Endothelial cell (in vitro differentiated cells): ENCODE measurements around the gene ITCH. TPM values are rescaled to one million over a fixed set of nuclear protein-coding genes. Genes with fewer than 3 reads are reported as not detected.
"Not testable (repeated sequence)": the region's sequence is repeated elsewhere in the genome, so short reads cannot be mapped to it uniquely, and the experiment has no call there.

Experiments used
- DNase-seq: peaks from one replicate; pipeline ENCODE4 v3.0.0; 2021; ENCODE audit warnings: low spot score
- H3K27ac Mint-ChIP-seq: one replicate; pipeline ENCODE4 v1.8.0; 2021; ENCODE audit warnings: mixed read lengths, inconsistent platforms; ENCODE audit not compliant: unreplicated experiment
- H3K27me3 Mint-ChIP-seq: one replicate; pipeline ENCODE4 v1.8.0; 2021; ENCODE audit warnings: mild to moderate bottlenecking, moderate library complexity, mixed read lengths, inconsistent platforms; ENCODE audit not compliant: unreplicated experiment
- H3K36me3 Mint-ChIP-seq: one replicate; pipeline ENCODE4 v1.8.0; 2021; ENCODE audit warnings: mild to moderate bottlenecking, low read depth, mixed read lengths, inconsistent platforms; ENCODE audit not compliant: unreplicated experiment
- H3K4me1 Mint-ChIP-seq: one replicate; pipeline ENCODE4 v1.8.0; 2021; ENCODE audit warnings: mild to moderate bottlenecking, mixed read lengths, inconsistent platforms; ENCODE audit not compliant: unreplicated experiment
- H3K4me3 Mint-ChIP-seq: one replicate; pipeline ENCODE4 v1.8.0; 2021; ENCODE audit warnings: mild to moderate bottlenecking, mixed read lengths, inconsistent platforms; ENCODE audit not compliant: unreplicated experiment
- H3K9me3 Mint-ChIP-seq: one replicate; pipeline ENCODE4 v1.8.0; 2021; ENCODE audit warnings: mixed read lengths, inconsistent platforms; ENCODE audit not compliant: unreplicated experiment
- total RNA-seq: library from RNA; stranded (reverse); fragmentation: NEBNext Ultra II Directional; extraction: Animal tissue kit (Norgen Biotek cat#: 25700); gene quantifications from one replicate; pipeline ENCODE4 v1.2.1, GENCODE V29; 2021; ENCODE audit not compliant: unreplicated experiment
- TF ChIP-seq, protein P1 (sequence below): fragments of 200-600 bp; sonication (generic); IDR thresholded peaks from one replicate; pipeline ENCODE4 v1.5.0; 2021; ENCODE audit warnings: antibody characterized with exemption; ENCODE audit not compliant: unreplicated experiment

The ITCH gene
- total RNA-seq, 1 donor from 2014 or later = 46.8 TPM

DNA sequence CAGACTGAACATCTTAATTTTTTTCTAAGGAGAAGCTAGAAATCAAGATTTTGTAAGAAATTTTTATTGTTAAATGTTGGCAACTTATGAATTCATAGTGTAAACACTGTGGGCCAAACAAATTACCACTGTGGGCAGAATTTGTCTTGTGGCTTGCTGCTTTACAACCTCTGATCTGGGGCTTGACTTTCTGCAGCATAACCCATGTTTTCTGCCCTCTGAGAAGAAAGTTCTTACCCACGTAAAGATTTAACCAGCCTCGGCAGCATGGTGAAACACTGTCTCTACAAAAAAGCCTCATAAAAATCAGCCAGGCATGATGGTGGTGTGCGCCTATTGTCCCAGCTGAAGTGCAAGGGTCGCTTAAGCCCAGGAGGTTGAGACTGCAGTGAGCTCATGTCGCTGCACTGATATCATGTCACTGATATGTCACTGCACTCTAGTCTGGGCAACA is 12.9 kb downstream of the ITCH start:
- H3K27ac Mint-ChIP-seq = no peak overlapping the region
- H3K36me3 Mint-ChIP-seq = peaks cover 4% of the 10 kb centered on the region

DNA sequence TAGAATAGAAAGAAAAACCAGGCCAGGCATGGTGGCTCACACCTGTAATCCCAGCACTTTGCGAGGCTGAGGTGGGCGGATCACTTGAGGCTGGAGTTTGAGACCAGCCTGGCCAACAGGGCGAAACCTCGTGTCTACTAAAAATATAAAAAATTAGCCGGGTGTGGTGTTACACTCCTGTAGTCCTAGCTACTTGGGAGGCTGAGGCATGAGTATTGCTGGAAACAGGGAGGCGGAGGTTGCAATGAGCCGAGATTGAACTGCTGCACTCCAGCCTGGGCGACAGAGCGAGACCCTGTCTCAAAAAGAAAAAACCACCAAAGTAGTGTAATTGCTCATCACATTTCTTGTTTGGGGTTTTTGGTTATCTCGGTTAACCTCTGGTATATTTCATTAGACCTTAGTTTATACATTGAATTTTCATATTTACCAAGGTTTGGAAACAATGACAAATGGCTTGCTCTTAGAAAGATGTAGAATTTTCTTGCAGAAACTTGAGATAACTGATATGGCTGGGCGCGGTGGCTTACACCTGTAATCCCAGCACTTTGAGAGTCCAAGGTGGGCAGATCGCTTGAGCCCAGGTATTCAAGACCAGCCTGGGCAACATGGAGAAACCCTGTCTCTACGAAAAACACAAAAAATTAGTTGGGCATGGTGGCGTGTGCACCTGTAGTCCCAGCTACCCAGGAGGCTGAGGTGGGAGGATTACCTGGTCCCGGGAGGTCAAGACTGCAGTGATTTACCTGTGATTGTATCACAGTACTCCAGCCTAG is 14.2 kb downstream of the ITCH start:
- no peak for DNase-seq
- no peaks in the 10 kb centered on the region for H3K36me3 Mint-ChIP-seq
- H3K4me1 Mint-ChIP-seq = no peaks in the 10 kb centered on the region
- no peaks in the 10 kb centered on the region for H3K27me3 Mint-ChIP-seq
- H3K4me3 Mint-ChIP-seq = no peak overlapping the region
- H3K9me3 Mint-ChIP-seq = no peaks in the 10 kb centered on the region
- no peak overlapping the region for H3K27ac Mint-ChIP-seq
- TF ChIP-seq, protein P1, sequence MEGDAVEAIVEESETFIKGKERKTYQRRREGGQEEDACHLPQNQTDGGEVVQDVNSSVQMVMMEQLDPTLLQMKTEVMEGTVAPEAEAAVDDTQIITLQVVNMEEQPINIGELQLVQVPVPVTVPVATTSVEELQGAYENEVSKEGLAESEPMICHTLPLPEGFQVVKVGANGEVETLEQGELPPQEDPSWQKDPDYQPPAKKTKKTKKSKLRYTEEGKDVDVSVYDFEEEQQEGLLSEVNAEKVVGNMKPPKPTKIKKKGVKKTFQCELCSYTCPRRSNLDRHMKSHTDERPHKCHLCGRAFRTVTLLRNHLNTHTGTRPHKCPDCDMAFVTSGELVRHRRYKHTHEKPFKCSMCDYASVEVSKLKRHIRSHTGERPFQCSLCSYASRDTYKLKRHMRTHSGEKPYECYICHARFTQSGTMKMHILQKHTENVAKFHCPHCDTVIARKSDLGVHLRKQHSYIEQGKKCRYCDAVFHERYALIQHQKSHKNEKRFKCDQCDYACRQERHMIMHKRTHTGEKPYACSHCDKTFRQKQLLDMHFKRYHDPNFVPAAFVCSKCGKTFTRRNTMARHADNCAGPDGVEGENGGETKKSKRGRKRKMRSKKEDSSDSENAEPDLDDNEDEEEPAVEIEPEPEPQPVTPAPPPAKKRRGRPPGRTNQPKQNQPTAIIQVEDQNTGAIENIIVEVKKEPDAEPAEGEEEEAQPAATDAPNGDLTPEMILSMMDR = no peak

More for the DNA sequence above, 12.9 kb downstream of the ITCH start:
- DNase-seq = no peak
- no peak overlapping the region for H3K4me3 Mint-ChIP-seq
- H3K9me3 Mint-ChIP-seq = no peaks in the 10 kb centered on the region
- H3K4me1 Mint-ChIP-seq = no peaks in the 10 kb centered on the region
- no peaks in the 10 kb centered on the region for H3K27me3 Mint-ChIP-seq
- TF ChIP-seq, protein P1 = no peak

DNA sequence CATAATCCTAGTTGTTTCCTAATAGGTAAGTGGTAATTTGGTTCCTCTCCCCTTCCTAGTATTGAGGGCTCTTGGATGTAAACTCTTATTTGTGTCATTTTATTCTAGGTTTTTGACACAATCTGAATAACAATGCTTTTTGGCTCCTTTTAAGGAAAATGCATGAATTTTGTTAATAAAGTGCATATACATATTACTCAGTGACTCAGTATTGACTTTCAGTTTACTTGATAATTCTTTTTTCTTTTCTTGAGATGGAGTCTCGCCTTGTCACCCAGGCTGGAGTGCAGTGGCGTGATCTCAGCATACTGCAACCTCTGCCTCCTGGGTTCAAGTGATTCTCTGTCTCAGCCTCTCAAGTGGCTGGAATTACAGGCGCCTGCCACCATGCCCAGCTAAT is 19.1 kb downstream of the ITCH start:
- TF ChIP-seq, protein P1 = no peak
- H3K4me3 Mint-ChIP-seq = no peak overlapping the region
- no peak for DNase-seq
- H3K36me3 Mint-ChIP-seq = no peaks in the 10 kb centered on the region
- H3K27ac Mint-ChIP-seq = no peak overlapping the region
- H3K4me1 Mint-ChIP-seq = no peaks in the 10 kb centered on the region
- H3K9me3 Mint-ChIP-seq = no peaks in the 10 kb centered on the region
- H3K27me3 Mint-ChIP-seq = no peaks in the 10 kb centered on the region

DNA sequence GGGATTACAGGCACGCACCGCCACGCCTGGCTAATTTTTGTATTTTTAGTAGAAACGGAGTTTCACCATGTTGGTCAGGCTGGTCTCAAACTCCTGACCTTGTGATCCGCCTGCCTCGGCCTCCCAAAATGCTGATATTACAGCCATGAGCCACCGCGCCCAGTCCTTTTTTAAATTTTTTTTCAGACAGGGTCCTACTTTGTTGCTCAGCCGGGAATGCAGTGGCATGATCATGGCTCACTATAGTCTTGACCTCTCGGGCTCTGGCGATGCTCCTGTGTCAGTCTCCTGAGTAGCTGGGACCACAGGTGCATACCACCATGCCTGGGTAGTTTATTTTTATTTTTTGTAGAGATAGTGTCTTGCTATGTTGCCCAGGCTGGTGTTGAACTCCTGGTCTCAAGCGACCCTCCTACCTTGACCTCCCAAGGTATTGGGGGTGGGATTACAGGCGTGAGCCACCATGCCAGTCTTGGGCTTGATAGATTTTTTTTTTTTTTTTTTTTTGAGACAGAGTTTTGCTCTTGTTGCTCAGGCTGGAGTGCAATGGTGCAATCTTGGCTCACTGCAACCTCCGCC is 19.9 kb downstream of the ITCH start:
- not testable (repeated sequence) for DNase-seq, H3K4me1 Mint-ChIP-seq, H3K27ac Mint-ChIP-seq, H3K27me3 Mint-ChIP-seq, H3K36me3 Mint-ChIP-seq, H3K4me3 Mint-ChIP-seq, H3K9me3 Mint-ChIP-seq

DNA sequence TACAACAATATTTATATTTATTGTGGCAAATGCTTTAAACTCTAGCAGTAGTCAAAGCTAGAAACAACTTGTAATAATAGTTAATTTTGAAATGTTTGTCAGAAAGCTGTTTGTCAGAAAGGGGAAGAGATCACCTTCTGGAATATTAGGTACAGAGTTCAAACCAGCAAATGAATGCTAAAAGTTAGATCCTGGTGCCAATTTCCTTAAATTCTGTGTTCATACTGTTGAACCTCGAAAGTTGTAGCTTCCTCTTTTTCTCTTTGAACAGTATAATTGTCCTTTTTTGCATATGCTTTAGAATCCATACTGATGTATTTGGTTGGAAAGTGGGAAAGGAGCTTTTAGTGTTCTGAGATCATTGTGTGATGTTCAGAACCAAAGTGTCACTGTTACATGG is 22.4 kb downstream of the ITCH start:
- Mint-ChIP-seq H3K9me3 (no peaks in the 10 kb centered on the region), H3K4me1 (peaks cover 5% of the 10 kb centered on the region)

More for the DNA sequence above, 22.4 kb downstream of the ITCH start:
- TF ChIP-seq, protein P1 = no peak
- no peaks in the 10 kb centered on the region for H3K36me3 Mint-ChIP-seq
- DNase-seq = no peak
- no peaks in the 10 kb centered on the region for H3K27me3 Mint-ChIP-seq
- H3K4me3 Mint-ChIP-seq = no peak overlapping the region
- H3K27ac Mint-ChIP-seq = no peak overlapping the region
